ENCODE data around the gene IRS1.

The IRS1 gene

GRCh38 chr2:226796840-226797288 is 2.8 kb downstream of the IRS1 start:
- ChIA-PET CTCF (interaction anchor here (3.8 kb wide), 1 partner anchor 581 kb away, joined by 13 read pairs; no protein-coding TSS in a partner anchor), POLR2A (no interaction called here)
- peak; percentile 42 for TF ChIP-seq CTCF (IDR thresholded peaks at IDR 0.05; ENCODE audit: control extremely low read depth, extremely low read depth, low read depth, missing control alignments)
- peak; percentile 44 for DNase-seq (ENCODE audit: extremely low spot score)

GRCh38 chr2:226796012-226796839 is 3.4 kb downstream of the IRS1 start:
- ChIA-PET CTCF (interaction anchor here (1.0 kb wide), 1 partner anchor 143 kb away, joined by 3 read pairs; no protein-coding TSS in a partner anchor), POLR2A (no interaction called here)
- no peak for DNase-seq (ENCODE audit: extremely low spot score)
- TF ChIP-seq CTCF (IDR thresholded peaks at IDR 0.05; ENCODE audit: control extremely low read depth, extremely low read depth, low read depth, missing control alignments) = no peak

- ChIA-PET CTCF (interaction anchor here (1.0 kb wide), 1 partner anchor 142 kb away, joined by 3 read pairs; no protein-coding TSS in a partner anchor), POLR2A (no interaction called here)
- DNase-seq (ENCODE audit: extremely low spot score) = no peak
- no peak for TF ChIP-seq CTCF (IDR thresholded peaks at IDR 0.05; ENCODE audit: control extremely low read depth, extremely low read depth, low read depth, missing control alignments)
These were observed 4.2 kb downstream of the IRS1 start for GRCh38 chr2:226795281-226796011.

- no peak for DNase-seq (ENCODE audit: extremely low spot score)
- ChIA-PET POLR2A (no interaction called here), CTCF (interaction anchor here (0.9 kb wide), 1 partner anchor 8 kb away, joined by 3 read pairs; no protein-coding TSS in a partner anchor)
- no peak for TF ChIP-seq CTCF (IDR thresholded peaks at IDR 0.05; ENCODE audit: control extremely low read depth, extremely low read depth, low read depth, missing control alignments)
These were observed 4.9 kb downstream of the IRS1 start for GRCh38 chr2:226794751-226795171.

GRCh38 chr2:226794196-226794661 is 5.4 kb downstream of the IRS1 start:
- ChIA-PET CTCF (interaction anchor here (0.9 kb wide), 1 partner anchor 8 kb away, joined by 3 read pairs; no protein-coding TSS in a partner anchor), POLR2A (no interaction called here)
- DNase-seq (ENCODE audit: extremely low spot score) = no peak
- no peak for TF ChIP-seq CTCF (IDR thresholded peaks at IDR 0.05; ENCODE audit: control extremely low read depth, extremely low read depth, low read depth, missing control alignments)

GRCh38 chr2:226793646-226794045 is 6.0 kb downstream of the IRS1 start:
- no peak for TF ChIP-seq CTCF (IDR thresholded peaks at IDR 0.05; ENCODE audit: control extremely low read depth, extremely low read depth, low read depth, missing control alignments)
- DNase-seq (ENCODE audit: extremely low spot score) = no peak
- ChIA-PET CTCF (interaction anchor here (7.3 kb wide), 1 partner anchor 8 kb away, joined by 59 read pairs; the partner anchor contains the start of gene IRS1), POLR2A (no interaction called here)

Measured in GM10248 (cell line).